ENCODE measurements around the gene DNAJC18. TPM values are rescaled to one million over a fixed set of nuclear protein-coding genes. Genes with fewer than 3 reads are reported as not detected.

Gene DNAJC18
- total and polyA plus RNA-seq, 2 experiments from 2014 or later, result 13.4 to 18.9 TPM

GRCh38 chr5:139407517-139407916 lies 31.8 kb downstream of the DNAJC18 start:
- H3K79me2 ChIP-seq (replicated peaks; ENCODE audit: insufficient read depth), result 0 out of 2 replicates have a peak, but pooled peaks cover 3% of the 10 kb centered on the region
- Mint-ChIP-seq H3K4me3 (no peak overlapping the region), H3K27ac (no peak overlapping the region), H3K27me3 (ENCODE audit: insufficient read depth, low read depth, poor library complexity) (peaks cover 13% of the 10 kb centered on the region), H3K36me3 (ENCODE audit: low read depth) (no peaks in the 10 kb centered on the region), H3K9me3 (no peaks in the 10 kb centered on the region), H3K4me1 (peaks cover 15% of the 10 kb centered on the region)
- H3F3A ChIP-seq (replicated peaks; ENCODE audit: low read depth), result peaks cover 16% of the 10 kb centered on the region
- H3K27ac ChIP-seq (ENCODE audit: low read depth), result no peak overlapping the region
- H4K20me1 ChIP-seq (replicated peaks; ENCODE audit: insufficient read depth), result 0 out of 2 replicates have a peak, but pooled peaks cover 5% of the 10 kb centered on the region
- no peaks in the 10 kb centered on the region for H3K9me2 ChIP-seq (ENCODE audit: insufficient read depth)
- no peak for TF ChIP-seq ETS1 (IDR thresholded peaks at IDR 0.05)
- H3K27me3 ChIP-seq (ENCODE audit: insufficient read depth), result no peaks in the 10 kb centered on the region
- no peak overlapping the region for H3K4me2 ChIP-seq
- H2AFZ ChIP-seq, result no peak overlapping the region
- ATAC-seq (no peak), DNase-seq (ENCODE audit: low spot score) (no peak)
- H3K36me3 ChIP-seq (ENCODE audit: insufficient read depth), result no peaks in the 10 kb centered on the region
- no peak overlapping the region for H3K4me3 ChIP-seq
- H3K4me1 ChIP-seq (ENCODE audit: insufficient read depth), result peaks cover 16% of the 10 kb centered on the region

- 0 out of 2 replicates have a peak, but pooled peaks cover 5% of the 10 kb centered on the region for H4K20me1 ChIP-seq (replicated peaks; ENCODE audit: insufficient read depth)
- H3K4me2 ChIP-seq, result no peak overlapping the region
- peaks cover 16% of the 10 kb centered on the region for H3K4me1 ChIP-seq (ENCODE audit: insufficient read depth)
- no peak overlapping the region for H3K4me3 ChIP-seq
- no peak overlapping the region for H3K27ac ChIP-seq (ENCODE audit: low read depth)
- no peaks in the 10 kb centered on the region for H3K9me2 ChIP-seq (ENCODE audit: insufficient read depth)
- H3K79me2 ChIP-seq (replicated peaks; ENCODE audit: insufficient read depth), result 0 out of 2 replicates have a peak, but pooled peaks cover 3% of the 10 kb centered on the region
- no peaks in the 10 kb centered on the region for H3K36me3 ChIP-seq (ENCODE audit: insufficient read depth)
- peaks cover 13% of the 10 kb centered on the region for H3K27me3 Mint-ChIP-seq (ENCODE audit: insufficient read depth, low read depth, poor library complexity)
- no peak overlapping the region for H3K27ac Mint-ChIP-seq
- ATAC-seq, result no peak
- no peak overlapping the region for H2AFZ ChIP-seq
- H3K27me3 ChIP-seq (ENCODE audit: insufficient read depth), result no peaks in the 10 kb centered on the region
- H3F3A ChIP-seq (replicated peaks; ENCODE audit: low read depth), result peaks cover 16% of the 10 kb centered on the region
- DNase-seq (ENCODE audit: low spot score), result no peak
- H3K4me1 Mint-ChIP-seq, result peaks cover 15% of the 10 kb centered on the region
- H3K4me3 Mint-ChIP-seq, result no peak overlapping the region
- H3K36me3 Mint-ChIP-seq (ENCODE audit: low read depth), result no peaks in the 10 kb centered on the region
- no peaks in the 10 kb centered on the region for H3K9me3 Mint-ChIP-seq
- no peak for TF ChIP-seq CREB1 (CRISPR knock-in tag; IDR thresholded peaks at IDR 0.05; ENCODE audit: low read depth)
- TF ChIP-seq ETS1 (IDR thresholded peaks at IDR 0.05), result no peak
- no peak for TF ChIP-seq EZH2 (IDR thresholded peaks at IDR 0.05; ENCODE audit: low read depth, unreplicated experiment)
- no peak for TF ChIP-seq ZNF331 (CRISPR knock-in tag; IDR thresholded peaks at IDR 0.05; ENCODE audit: low read depth)
- TF ChIP-seq EZH2phosphoT487 (IDR thresholded peaks at IDR 0.05; ENCODE audit: unreplicated experiment), result no peak
- TF ChIP-seq REST (IDR thresholded peaks at IDR 0.05; ENCODE audit: unreplicated experiment), result no peak
- TF ChIP-seq JUNB (IDR thresholded peaks at IDR 0.05; ENCODE audit: unreplicated experiment), result no peak
- TF ChIP-seq STAT1 (IDR thresholded peaks at IDR 0.05; ENCODE audit: unreplicated experiment), result no peak
- no peak for TF ChIP-seq ZNF114 (CRISPR knock-in tag; IDR thresholded peaks at IDR 0.05)
- TF ChIP-seq NANOG (IDR thresholded peaks at IDR 0.05; ENCODE audit: borderline replicate concordance), result no peak
- no peak for TF ChIP-seq POLR2AphosphoS5 (IDR thresholded peaks at IDR 0.05; ENCODE audit: low read depth)
- no peak for TF ChIP-seq CTCF (conservative IDR thresholded peaks at IDR 0.05; ENCODE audit: low read depth in 2 of 2)
Observed at GRCh38 chr5:139406963-139407362, 32.4 kb downstream of the DNAJC18 start.
